Mucosa of stomach (tissue), 1 donor: Measurements from ENCODE around the gene MCEMP1.
"Not testable (repeated sequence)": the region's sequence is repeated elsewhere in the genome, so short reads cannot be mapped to it uniquely, and the experiment has no call there.

Source experiments
- H3K27me3 ChIP-seq: one replicate; pipeline ENCODE4 v1.7.0; 2013; ENCODE audit warnings: mild to moderate bottlenecking, low read length; ENCODE audit not compliant: control insufficient read depth, insufficient read depth
- H3K36me3 ChIP-seq: one replicate; pipeline ENCODE4 v1.7.0; 2013; ENCODE audit warnings: low read length; ENCODE audit not compliant: control insufficient read depth, insufficient read depth
- H3K4me1 ChIP-seq: one replicate; pipeline ENCODE4 v1.7.0; 2013; ENCODE audit warnings: mild to moderate bottlenecking, low read length; ENCODE audit not compliant: control insufficient read depth, insufficient read depth
- H3K4me3 ChIP-seq: one replicate; pipeline ENCODE4 v1.7.0; 2013; ENCODE audit warnings: low read length
- H3K9ac ChIP-seq: one replicate; pipeline ENCODE4 v1.7.0; 2013; ENCODE audit warnings: mild to moderate bottlenecking, low read length, moderate library complexity
- H3K9me3 ChIP-seq: one replicate; pipeline ENCODE4 v1.7.0; 2013; ENCODE audit warnings: mild to moderate bottlenecking, low read length, moderate library complexity; ENCODE audit not compliant: control insufficient read depth
- donor health status: Pancreatic carcinoma.

The MCEMP1 gene

DNA sequence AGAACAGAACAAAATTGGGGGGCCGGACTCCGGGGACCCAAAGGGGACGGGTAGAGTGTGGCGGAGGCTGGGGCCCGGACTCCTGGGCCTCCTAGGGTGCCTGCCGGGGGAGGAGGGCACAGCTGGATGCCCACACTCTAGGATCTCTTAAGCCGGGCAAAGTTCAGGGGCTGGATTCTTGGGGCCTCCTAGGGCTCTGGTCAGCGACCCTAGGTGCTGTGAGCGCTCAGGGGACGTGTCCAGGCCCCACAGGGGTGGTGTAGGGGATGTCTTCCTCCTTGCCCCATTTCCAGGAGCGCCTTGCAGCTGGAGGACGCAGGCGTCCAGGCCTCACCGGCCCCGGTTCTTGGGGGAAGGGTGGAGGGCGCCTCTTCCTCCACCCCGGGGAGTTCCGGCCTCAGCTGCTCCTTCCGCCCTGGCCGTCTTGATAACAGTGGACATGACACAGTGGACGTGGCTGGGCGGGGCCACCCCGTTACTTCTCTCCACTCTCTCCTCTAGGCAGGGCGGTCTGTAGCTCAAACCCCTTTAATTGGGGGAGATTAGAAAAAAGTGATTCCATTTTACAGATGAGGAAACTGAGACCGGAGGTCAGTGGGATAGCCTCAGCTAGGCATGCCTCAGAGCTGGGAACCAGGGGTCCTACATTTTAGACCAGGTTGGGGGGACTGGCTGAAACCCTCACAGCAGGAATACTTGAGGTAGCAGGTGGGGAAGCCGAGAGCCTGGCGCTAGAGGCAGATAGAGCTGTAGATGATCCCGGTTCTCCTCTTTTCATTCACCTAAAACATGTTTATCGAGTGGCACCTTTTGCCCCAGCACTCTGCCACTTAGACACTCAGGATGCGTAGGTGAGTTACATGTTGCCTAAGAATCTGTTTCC lies 39.3 kb upstream of the MCEMP1 start:
- Histone ChIP-seq H3K27me3 (no peaks in the 10 kb centered on the region), H3K4me1 (peaks cover 8% of the 10 kb centered on the region), H3K9ac (peak overlapping the region; percentile 93), H3K9me3 (no peaks in the 10 kb centered on the region), H3K36me3 (peaks cover 11% of the 10 kb centered on the region), H3K4me3 (peak overlapping the region; percentile 88)

- peaks cover 8% of the 10 kb centered on the region for H3K4me1 ChIP-seq
- H3K27me3 ChIP-seq: no peaks in the 10 kb centered on the region
- no peak overlapping the region for H3K9ac ChIP-seq
These were observed 38.0 kb upstream of the MCEMP1 start for GRCh38 chr19:7638802-7639465.

DNA sequence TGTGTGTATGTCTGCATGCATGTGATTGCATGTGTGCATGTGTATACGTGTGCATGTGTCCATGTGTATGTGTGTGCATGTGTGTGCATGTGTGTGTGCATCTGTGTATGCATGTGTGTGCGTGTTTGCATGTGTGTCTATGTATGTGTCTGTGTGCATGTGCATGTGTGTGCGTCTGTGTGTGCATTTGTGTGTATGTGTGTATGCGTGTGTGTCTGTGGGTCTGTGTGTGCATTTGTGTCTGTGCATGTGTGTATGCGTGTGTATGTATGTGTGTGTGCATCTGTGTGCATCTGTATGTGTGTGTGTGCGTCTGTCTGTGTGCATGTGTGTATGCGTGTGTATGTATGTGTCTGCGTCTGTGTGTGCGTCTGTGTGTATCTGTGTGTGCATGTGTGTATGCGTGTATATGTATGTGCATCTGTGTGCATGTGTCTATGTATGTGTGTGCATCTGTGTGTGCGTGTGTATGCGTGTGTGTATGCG lies 37.0 kb upstream of the MCEMP1 start:
- Histone ChIP-seq H3K36me3 (peaks cover 11% of the 10 kb centered on the region), H3K27me3 (no peaks in the 10 kb centered on the region), H3K9me3 (no peaks in the 10 kb centered on the region), H3K9ac (no peak overlapping the region), H3K4me1 (peaks cover 8% of the 10 kb centered on the region), H3K4me3 (no peak overlapping the region)

More at GRCh38 chr19:7638802-7639465, 38.0 kb upstream of the MCEMP1 start:
- H3K4me3 ChIP-seq: no peak overlapping the region
- H3K9me3 ChIP-seq: no peaks in the 10 kb centered on the region
- peaks cover 11% of the 10 kb centered on the region for H3K36me3 ChIP-seq

DNA sequence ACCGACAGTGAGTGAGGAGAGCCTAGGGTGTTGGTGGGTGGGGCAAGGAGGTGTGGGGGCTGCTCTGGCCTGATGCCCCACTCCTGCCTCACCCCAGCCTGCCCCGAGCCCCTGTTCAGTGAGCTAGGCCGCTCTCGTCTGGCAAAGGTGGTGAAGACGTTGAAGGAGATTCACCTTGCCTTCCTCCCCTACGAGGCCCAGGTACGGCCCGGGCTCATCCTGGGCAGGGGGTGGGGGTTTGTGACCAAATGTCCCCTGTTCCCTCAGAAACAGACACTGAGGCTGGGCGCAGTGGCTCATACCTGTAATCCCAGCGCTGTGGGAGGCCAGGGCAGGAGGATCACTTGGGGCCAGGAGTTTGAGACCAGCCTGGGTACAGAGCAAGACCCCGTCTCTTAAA lies 36.1 kb upstream of the MCEMP1 start:
- Histone ChIP-seq H3K4me1 (peaks cover 8% of the 10 kb centered on the region), H3K9me3 (no peaks in the 10 kb centered on the region), H3K36me3 (peaks cover 11% of the 10 kb centered on the region), H3K4me3 (no peak overlapping the region), H3K27me3 (no peaks in the 10 kb centered on the region), H3K9ac (no peak overlapping the region)

DNA sequence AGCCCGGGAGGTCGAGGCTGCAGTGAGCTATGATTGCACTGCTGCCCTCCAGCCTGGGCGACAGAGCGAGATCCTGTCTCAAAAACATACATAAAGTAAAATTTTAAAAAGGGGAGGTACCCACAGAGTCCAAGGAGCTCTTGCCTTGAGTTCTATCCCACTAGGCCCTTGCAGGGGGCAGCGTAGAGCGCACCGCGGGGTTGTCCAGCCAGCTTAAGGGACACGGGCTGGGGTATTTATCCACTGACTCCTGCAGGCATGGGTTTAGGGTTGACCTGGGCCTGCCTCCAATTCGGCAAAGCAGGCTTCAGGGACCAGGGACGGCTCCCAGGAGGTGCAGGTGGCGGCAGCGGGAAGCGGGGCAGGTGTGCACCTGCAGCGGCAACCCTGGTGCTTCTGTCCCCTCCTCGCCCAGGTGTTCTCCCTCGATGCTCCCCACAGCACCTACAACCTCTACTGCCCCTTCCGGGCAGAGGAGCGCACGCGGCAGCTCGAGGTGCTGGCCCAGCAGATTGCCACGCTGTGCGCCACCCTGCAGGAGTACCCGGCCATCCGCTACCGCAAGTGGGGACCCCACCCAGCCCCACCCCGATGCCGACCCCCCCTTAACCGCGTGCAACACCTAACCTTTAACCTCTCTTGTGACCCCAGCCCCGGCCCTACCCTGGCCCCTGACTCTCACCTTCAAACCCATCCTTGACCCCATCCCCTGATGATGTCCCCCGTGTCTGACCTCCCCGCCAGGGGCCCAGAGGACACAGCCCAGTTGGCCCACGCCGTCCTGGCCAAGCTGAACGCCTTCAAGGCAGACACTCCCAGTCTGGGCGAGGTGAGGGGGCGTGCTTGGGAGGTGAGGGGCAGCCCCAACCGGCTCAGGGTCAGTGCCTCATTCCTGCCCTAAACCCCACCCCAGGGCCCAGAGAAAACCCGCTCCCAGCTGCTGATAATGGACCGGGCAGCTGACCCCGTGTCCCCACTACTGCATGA lies 35.3 kb upstream of the MCEMP1 start:
- Histone ChIP-seq H3K27me3 (no peaks in the 10 kb centered on the region), H3K36me3 (peaks cover 11% of the 10 kb centered on the region), H3K9me3 (no peaks in the 10 kb centered on the region), H3K9ac (no peak overlapping the region), H3K4me1 (peaks cover 8% of the 10 kb centered on the region), H3K4me3 (no peak overlapping the region)

DNA sequence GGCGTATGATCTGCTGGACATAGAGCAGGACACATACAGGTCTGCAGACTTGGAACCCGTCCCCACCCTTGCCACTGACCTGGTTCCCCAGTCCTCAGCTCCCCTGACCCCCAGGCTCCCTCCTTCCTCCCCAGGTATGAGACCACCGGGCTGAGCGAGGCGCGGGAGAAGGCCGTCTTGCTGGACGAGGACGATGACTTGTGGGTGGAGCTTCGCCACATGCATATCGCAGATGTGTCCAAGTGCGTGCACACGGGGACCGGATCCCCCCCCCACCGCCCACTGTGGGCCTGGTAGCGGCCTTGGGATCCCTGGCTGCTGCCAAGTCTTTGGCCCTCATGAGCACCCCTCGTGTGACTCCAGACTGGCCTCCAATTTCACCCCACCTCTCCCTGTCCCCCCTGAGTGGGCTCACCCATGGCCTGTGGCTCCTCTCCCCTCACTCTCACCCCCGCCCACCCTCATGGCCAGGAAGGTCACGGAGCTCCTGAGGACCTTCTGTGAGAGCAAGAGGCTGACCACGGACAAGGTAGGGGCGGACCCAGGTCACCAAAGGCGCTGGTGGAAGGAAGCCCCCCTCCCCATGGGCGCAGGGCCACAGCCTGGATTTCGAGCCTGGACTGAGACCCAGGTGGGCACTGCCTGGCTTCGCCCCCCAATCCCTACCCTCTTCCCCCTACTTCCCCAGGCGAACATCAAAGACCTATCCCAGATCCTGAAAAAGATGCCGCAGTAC lies 34.4 kb upstream of the MCEMP1 start:
- peaks cover 11% of the 10 kb centered on the region for H3K36me3 ChIP-seq
- H3K9me3 ChIP-seq: no peaks in the 10 kb centered on the region

GRCh38 chr19:7643031-7643415 lies 33.9 kb upstream of the MCEMP1 start:
- Histone ChIP-seq H3K4me1 (peaks cover under 1% of the 10 kb centered on the region), H3K27me3 (no peaks in the 10 kb centered on the region), H3K9ac (no peak overlapping the region), H3K9me3 (no peaks in the 10 kb centered on the region), H3K4me3 (no peak overlapping the region), H3K36me3 (peaks cover 11% of the 10 kb centered on the region)

More for the DNA sequence above, 34.4 kb upstream of the MCEMP1 start:
- Histone ChIP-seq H3K4me3 (no peak overlapping the region), H3K9ac (no peak overlapping the region), H3K27me3 (no peaks in the 10 kb centered on the region), H3K4me1 (peaks cover 6% of the 10 kb centered on the region)

GRCh38 chr19:7643629-7644549 lies 33.0 kb upstream of the MCEMP1 start:
- peaks cover 11% of the 10 kb centered on the region for H3K36me3 ChIP-seq
- not testable (repeated sequence) for H3K4me1 ChIP-seq, H3K4me3 ChIP-seq, H3K9me3 ChIP-seq, H3K9ac ChIP-seq, H3K27me3 ChIP-seq

GRCh38 chr19:7644550-7644877 lies 32.4 kb upstream of the MCEMP1 start:
- Histone ChIP-seq H3K4me1 (no peaks in the 10 kb centered on the region), H3K9ac (no peak overlapping the region), H3K9me3 (no peaks in the 10 kb centered on the region), H3K4me3 (no peak overlapping the region), H3K36me3 (peaks cover 10% of the 10 kb centered on the region), H3K27me3 (no peaks in the 10 kb centered on the region)

DNA sequence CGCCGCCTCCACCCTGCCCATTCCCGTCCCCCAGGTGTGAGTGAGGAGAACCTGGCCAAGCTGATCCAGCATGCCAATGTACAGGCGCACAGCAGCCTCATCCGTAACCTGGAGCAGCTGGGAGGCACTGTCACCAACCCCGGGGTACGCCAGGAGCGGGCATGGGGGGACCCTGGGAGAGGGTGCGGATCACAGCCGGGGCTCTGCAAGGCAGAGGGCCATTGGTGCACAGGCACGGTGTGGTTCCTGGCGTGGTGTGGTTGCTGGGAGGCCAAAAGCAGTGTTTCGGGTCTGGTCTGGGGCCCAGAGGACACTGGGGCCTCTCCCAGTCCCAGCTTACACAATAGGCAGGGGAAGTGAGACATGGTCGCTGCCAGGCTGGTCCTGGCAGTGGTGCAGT lies 31.7 kb upstream of the MCEMP1 start:
- Histone ChIP-seq H3K36me3 (peaks cover 3% of the 10 kb centered on the region), H3K9ac (no peak overlapping the region), H3K4me1 (no peaks in the 10 kb centered on the region), H3K27me3 (no peaks in the 10 kb centered on the region), H3K4me3 (no peak overlapping the region), H3K9me3 (no peaks in the 10 kb centered on the region)
